ENCODE data around the gene ZMYND11. TPM values are rescaled to one million over a fixed set of nuclear protein-coding genes. Genes with fewer than 3 reads are reported as not detected.
A peak's percentile ranks its signal among the peaks of the same experiment; 100 is the strongest.

The ZMYND11 gene
- polyA plus RNA-seq, 1 of the 3 experiments (the other 2 are of a cell fraction) = 33.1 TPM

- Histone ChIP-seq H3K36me3 (replicated peaks in 1 of 2; ENCODE audit: control insufficient read depth in 1 of 2, insufficient read depth in 2 of 2, low read length in 1 of 2) (peaks cover 14 to 38% of the 10 kb centered on the region in 2 experiments), H3F3A (replicated peaks; ENCODE audit: insufficient read depth) (peaks cover 2% of the 10 kb centered on the region), H3K4me2 (no peak overlapping the region), H3K4me1 (ENCODE audit: control insufficient read depth in 1 of 2, insufficient read depth in 2 of 2, low read depth in 1 of 2, low read length in 1 of 2) (no peaks in the 10 kb centered on the region), H3K9me2 (no peaks in the 10 kb centered on the region), H3K4me3 (ENCODE audit: low read depth in 2 of 2, low read length in 1 of 2) (no peak overlapping the region), H3K27me3 (ENCODE audit: insufficient read depth) (no peaks in the 10 kb centered on the region), H3K9ac (no peak overlapping the region), H3K79me2 (ENCODE audit: insufficient read depth) (peaks cover 52% of the 10 kb centered on the region), H4K20me1 (ENCODE audit: insufficient read depth) (0 out of 2 replicates have a peak, but pooled peaks cover 4% of the 10 kb centered on the region), H3K9me3 (no peaks in the 10 kb centered on the region), H3K27ac (ENCODE audit: low read depth in 2 of 2, low read length in 1 of 2) (no peak overlapping the region), H2AFZ (ENCODE audit: low read depth) (no peak overlapping the region)
- ChIA-PET CTCF (no interaction called here), POLR2A (no interaction called here)
- 96% methylated on average over 6 of the region's 6 CpGs for WGBS (ENCODE audit: low lambda C conversion rate)
- TF ChIP-seq SMC3 (IDR thresholded peaks at IDR 0.05; ENCODE audit: low read depth, low read length) = no peak
- peak; percentile 55 for TF ChIP-seq CTCF (IDR thresholded peaks at IDR 0.05)
- DNase-seq = no peak
Measured at GRCh38 chr10:209357-209756, 74.1 kb downstream of the ZMYND11 start.

- H3K9ac ChIP-seq = no peak overlapping the region
- peaks cover 5% of the 10 kb centered on the region for H3F3A ChIP-seq (replicated peaks; ENCODE audit: insufficient read depth)
- DNase-seq = no peak
- 0 out of 2 replicates have a peak, but pooled peaks cover 4% of the 10 kb centered on the region for H4K20me1 ChIP-seq (ENCODE audit: insufficient read depth)
- POLR2A ChIA-PET = no interaction called here
- peaks cover 48% of the 10 kb centered on the region for H3K79me2 ChIP-seq (ENCODE audit: insufficient read depth)
- H3K4me1 ChIP-seq (ENCODE audit: control insufficient read depth in 1 of 2, insufficient read depth in 2 of 2, low read depth in 1 of 2, low read length in 1 of 2) = no peaks in the 10 kb centered on the region
- no peaks in the 10 kb centered on the region for H3K9me3 ChIP-seq
- TF ChIP-seq MEF2A (IDR thresholded peaks at IDR 0.05; ENCODE audit: borderline replicate concordance, low read depth) = no peak
- TF ChIP-seq EP300 (IDR thresholded peaks at IDR 0.05; ENCODE audit: borderline replicate concordance in 1 of 2, low read depth in 1 of 2, low read length in 1 of 2) = no peak
- TF ChIP-seq NFIC (IDR thresholded peaks at IDR 0.05; ENCODE audit: borderline replicate concordance) = no peak
- no peak for TF ChIP-seq CHD2 (IDR thresholded peaks at IDR 0.05; ENCODE audit: low read length, partially characterized antibody)
- TF ChIP-seq REST (IDR thresholded peaks at IDR 0.05; ENCODE audit: low read depth, low read length) = no peak
- TF ChIP-seq TEAD4 (IDR thresholded peaks at IDR 0.05; ENCODE audit: borderline replicate concordance, insufficient read depth) = no peak
- no peak for TF ChIP-seq YY1 (IDR thresholded peaks at IDR 0.05; ENCODE audit: low read depth)
- H3K27me3 ChIP-seq (ENCODE audit: insufficient read depth) = no peaks in the 10 kb centered on the region
- H3K4me3 ChIP-seq (ENCODE audit: low read depth in 2 of 2, low read length in 1 of 2) = no peak overlapping the region
- H3K4me2 ChIP-seq = no peak overlapping the region
- H3K36me3 ChIP-seq (replicated peaks in 1 of 2; ENCODE audit: control insufficient read depth in 1 of 2, insufficient read depth in 2 of 2, low read length in 1 of 2) = peaks cover 14 to 44% of the 10 kb centered on the region in 2 experiments
- 95% methylated on average over 5 of the region's 5 CpGs for WGBS (ENCODE audit: low lambda C conversion rate)
- CTCF ChIA-PET = interaction anchor here (0.6 to 0.8 kb wide), 2 partner anchors 13 to 409 kb away, joined by 3 to 4 read pairs; no protein-coding TSS in a partner anchor
- H2AFZ ChIP-seq (ENCODE audit: low read depth) = no peak overlapping the region
- no peak overlapping the region for H3K27ac ChIP-seq (ENCODE audit: low read depth in 2 of 2, low read length in 1 of 2)
- no peaks in the 10 kb centered on the region for H3K9me2 ChIP-seq
Measured at GRCh38 chr10:210297-210696, 75.0 kb downstream of the ZMYND11 start.

Data from SK-N-SH (cell line).